Cardiac muscle cell (in vitro differentiated cells and primary cell): ENCODE measurements around the gene RPS27A. TPM values are rescaled to one million over a fixed set of nuclear protein-coding genes. Genes with fewer than 3 reads are reported as not detected.
A peak's percentile ranks its signal among the peaks of the same experiment; 100 is the strongest.
"Not testable (repeated sequence)": the region's sequence is repeated elsewhere in the genome, so short reads cannot be mapped to it uniquely, and the experiment has no call there.

Experiments used
- DNase-seq, 2 donors: peaks; one replicate each; pipeline versions ENCODE4 v3.0.0 to v3.0.0-alpha.2; 2010 to 2017; ENCODE audit warnings: low read depth in 1 of 2, low spot score in 1 of 2
- H3K27ac ChIP-seq: fragments of 200-600 bp; sonication (generic); 2 replicates; pipeline ENCODE4 v1.5.1; 2016
- H3K27me3 ChIP-seq: fragments of 200-600 bp; sonication (generic); 2 replicates; pipeline ENCODE4 v1.6.0; 2016; ENCODE audit warnings: control low read depth
- H3K36me3 ChIP-seq: fragments of 200-600 bp; sonication (generic); 2 replicates; pipeline ENCODE4 v1.5.1; 2016; ENCODE audit warnings: control low read depth
- H3K4me1 ChIP-seq: fragments of 200-600 bp; sonication (generic); 2 replicates; pipeline ENCODE4 v1.8.1; 2017; ENCODE audit warnings: low read depth, mild to moderate bottlenecking, mixed run types
- H3K4me3 ChIP-seq: fragments of 200-600 bp; sonication (generic); 2 replicates; pipeline ENCODE4 v1.5.1; 2016; ENCODE audit warnings: mild to moderate bottlenecking
- H3K9me3 ChIP-seq: fragments of 200-600 bp; sonication (generic); 2 replicates; pipeline ENCODE4 v1.5.1; 2017; ENCODE audit warnings: low read depth, mild to moderate bottlenecking, control low read depth
- polyA plus RNA-seq: library from polyadenylated mRNA; unstranded; fragments of >200 nt; fragmentation: Nextera tagmentation; extraction: Ambion mirVana; gene quantifications from 2 replicates; pipeline ENCODE4 v1.2.1, GENCODE V29; 2016
- total RNA-seq: library from RNA; depleted of rRNA; stranded (reverse); fragments of >200 nt; gene quantifications from 2 replicates; pipeline ENCODE4 v1.2.3, GENCODE V29; 2016
- TF ChIP-seq, protein P1 (sequence below): IDR thresholded peaks from 2 replicates; pipeline ENCODE4 v1.5.1; 2012; ENCODE audit warnings: low read depth, mild to moderate bottlenecking, low read length

Gene RPS27A
- total RNA-seq (556 and 923 TPM in 2 replicates), polyA plus RNA-seq (629 and 695 TPM in 2 replicates)

DNA sequence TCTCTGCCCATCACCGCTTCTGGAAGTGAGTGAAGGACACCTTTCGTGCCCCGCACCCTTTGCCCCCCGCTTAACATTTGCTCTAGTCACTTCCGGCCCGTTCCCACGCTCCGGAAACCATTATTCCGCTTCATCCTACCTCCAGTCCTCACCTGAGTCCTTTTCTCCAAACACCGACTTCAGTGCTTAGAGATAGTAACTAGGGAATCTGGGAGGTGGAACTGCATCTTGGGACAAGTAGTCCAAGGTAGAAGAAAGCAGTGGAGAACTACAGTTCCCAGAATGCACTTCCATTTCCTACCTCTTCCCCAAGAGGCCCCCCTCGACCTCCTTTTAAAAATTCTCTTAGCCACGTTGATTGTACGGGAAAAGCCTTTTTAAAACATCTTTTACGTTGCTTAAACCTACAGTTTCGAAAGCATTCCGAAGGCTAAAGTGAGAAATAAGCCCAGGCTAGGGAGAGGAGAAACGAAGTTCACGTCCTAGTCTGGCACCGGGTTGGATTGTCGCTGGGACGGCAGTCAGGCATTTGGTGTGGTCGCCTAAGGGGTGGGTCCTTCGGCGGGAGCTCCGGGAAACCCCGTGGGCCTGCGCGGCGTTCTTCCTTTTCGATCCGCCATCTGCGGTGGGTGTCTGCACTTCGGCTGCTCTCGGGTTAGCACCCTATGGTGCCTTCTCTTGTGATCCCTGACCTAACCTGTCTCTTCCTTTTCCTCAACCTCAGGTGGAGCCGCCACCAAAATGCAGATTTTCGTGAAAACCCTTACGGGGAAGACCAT is at the start of gene RPS27A, which contains the start of gene CLHC1:
RPS27A (plus strand) TSS at position 605 of the 779 bp plus-strand sequence; CDS start at position 742, 137 bp downstream.
CLHC1 (minus strand) TSS at position 210 of the 779 bp plus-strand sequence. CDS start 9,882 bp downstream, outside the sequence.
- Histone ChIP-seq H3K27ac (peak within 1 kb of the TSS; percentile 98), H3K27me3 (no peaks in the 10 kb centered on the region), H3K9me3 (no peaks in the 10 kb centered on the region), H3K4me3 (peak within 1 kb of the TSS; percentile 77), H3K36me3 (peaks cover 27% of the 10 kb centered on the region), H3K4me1 (peaks cover 14% of the 10 kb centered on the region)
- TF ChIP-seq, protein P1, sequence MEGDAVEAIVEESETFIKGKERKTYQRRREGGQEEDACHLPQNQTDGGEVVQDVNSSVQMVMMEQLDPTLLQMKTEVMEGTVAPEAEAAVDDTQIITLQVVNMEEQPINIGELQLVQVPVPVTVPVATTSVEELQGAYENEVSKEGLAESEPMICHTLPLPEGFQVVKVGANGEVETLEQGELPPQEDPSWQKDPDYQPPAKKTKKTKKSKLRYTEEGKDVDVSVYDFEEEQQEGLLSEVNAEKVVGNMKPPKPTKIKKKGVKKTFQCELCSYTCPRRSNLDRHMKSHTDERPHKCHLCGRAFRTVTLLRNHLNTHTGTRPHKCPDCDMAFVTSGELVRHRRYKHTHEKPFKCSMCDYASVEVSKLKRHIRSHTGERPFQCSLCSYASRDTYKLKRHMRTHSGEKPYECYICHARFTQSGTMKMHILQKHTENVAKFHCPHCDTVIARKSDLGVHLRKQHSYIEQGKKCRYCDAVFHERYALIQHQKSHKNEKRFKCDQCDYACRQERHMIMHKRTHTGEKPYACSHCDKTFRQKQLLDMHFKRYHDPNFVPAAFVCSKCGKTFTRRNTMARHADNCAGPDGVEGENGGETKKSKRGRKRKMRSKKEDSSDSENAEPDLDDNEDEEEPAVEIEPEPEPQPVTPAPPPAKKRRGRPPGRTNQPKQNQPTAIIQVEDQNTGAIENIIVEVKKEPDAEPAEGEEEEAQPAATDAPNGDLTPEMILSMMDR = no peak
- peak; percentile 91 to 97 for DNase-seq

DNA sequence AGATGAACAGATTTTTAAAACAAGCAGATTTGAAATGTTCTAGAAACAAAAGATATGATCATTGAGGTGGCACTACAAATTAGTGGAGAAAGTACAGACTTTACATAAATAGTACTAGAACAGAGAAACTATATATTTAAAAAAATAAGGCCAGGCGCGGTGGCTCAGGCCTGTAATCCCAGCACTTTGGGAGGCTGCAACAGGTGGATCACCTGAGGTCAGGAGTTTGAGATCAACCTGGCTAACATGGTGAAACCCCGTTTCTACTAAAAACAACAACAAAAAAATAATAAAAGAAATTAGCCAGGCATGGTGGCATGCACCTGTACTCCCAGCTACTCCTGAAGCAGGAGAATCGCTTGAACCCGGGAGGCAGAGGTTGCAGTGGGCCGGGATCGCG is 45.7 kb upstream of the RPS27A start:
- H3K4me3 ChIP-seq, H3K27ac ChIP-seq, H3K27me3 ChIP-seq, H3K36me3 ChIP-seq, H3K4me1 ChIP-seq, DNase-seq, H3K9me3 ChIP-seq: not testable (repeated sequence)

DNA sequence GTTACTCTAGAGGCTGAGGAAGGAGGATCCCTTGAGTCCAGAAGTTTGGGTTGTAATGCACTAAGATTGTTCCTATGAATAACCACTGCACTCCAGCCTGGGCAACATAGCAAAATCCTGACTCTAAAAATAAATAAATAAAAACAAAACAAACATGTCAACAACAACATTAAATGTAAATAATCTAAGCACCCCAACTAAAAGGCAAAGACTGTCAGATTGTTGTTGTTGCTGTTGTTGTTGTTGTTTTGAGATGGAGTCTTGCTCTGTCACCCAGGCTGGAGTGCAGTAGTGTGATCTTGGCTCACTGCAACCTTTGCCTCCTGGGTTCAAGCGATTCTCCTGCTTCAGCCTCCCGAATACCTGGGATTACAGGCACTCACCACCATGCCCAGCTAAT is 40.6 kb upstream of the RPS27A start:
- not testable (repeated sequence) for H3K9me3 ChIP-seq, DNase-seq, H3K27me3 ChIP-seq, H3K27ac ChIP-seq, H3K4me3 ChIP-seq, H3K4me1 ChIP-seq, H3K36me3 ChIP-seq

DNA sequence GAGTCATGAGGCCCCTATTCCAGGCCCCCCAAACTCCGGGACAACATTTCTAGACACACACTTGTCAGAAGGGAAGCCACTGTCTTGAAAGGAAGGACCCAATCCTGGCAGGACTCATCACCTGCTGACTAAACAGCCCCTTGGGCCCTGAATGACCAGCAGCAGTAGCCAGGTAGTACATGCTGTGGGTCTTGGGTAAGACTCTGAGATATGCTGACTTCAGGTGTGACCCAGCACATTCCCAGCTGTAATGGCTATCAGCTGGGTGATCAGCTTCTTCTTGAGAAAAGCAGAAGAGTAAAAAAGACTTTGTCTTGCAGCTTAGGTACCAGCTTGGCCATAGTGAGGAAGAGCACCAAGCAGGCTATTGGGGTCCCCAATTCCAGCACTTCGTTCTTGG is 36.0 kb upstream of the RPS27A start:
- Histone ChIP-seq H3K27ac (no peak overlapping the region), H3K36me3 (no peaks in the 10 kb centered on the region), H3K27me3 (no peaks in the 10 kb centered on the region), H3K4me3 (no peak overlapping the region), H3K9me3 (no peaks in the 10 kb centered on the region), H3K4me1 (no peaks in the 10 kb centered on the region)
- TF ChIP-seq, protein P1 = no peak
- no peak for DNase-seq

DNA sequence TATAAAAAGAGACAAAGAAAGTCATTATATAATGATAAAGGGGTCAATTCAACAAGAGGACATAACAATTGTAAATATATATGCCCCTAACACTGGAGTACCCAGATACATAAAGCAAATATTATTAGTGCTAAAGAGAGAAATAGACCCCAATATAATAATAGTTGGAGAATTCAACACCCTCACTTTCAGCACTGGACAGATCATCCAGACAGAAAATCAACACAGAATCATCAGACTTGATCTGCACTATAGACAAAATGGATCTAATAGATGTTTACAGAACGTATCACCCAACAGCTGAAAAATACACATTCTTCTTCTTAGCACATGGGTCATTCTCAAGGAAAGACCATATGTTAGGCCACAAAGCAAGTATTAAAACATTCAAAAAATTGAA is 32.1 kb upstream of the RPS27A start:
- Histone ChIP-seq H3K27ac (no peak overlapping the region), H3K27me3 (no peaks in the 10 kb centered on the region), H3K36me3 (no peaks in the 10 kb centered on the region), H3K4me1 (no peaks in the 10 kb centered on the region), H3K9me3 (no peaks in the 10 kb centered on the region), H3K4me3 (no peak overlapping the region)
- DNase-seq = no peak
- TF ChIP-seq, protein P1 = no peak

DNA sequence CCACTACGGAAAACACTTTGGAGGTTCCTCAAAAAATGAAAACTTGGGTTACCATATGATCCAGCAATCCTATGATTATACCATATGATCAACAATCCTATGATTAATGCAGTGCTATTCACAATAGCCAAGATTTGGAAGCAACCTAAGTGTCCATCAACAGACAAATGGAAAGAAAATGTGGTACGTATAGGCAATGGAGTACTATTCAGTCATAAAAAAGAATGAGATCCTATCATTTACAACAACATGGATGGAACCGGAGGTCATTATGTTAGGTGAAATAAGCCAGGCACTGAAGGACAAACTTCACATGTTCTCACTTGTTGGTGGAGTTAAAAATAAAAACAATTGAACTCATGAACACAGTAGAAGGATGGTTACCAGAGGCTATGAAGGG is 28.0 kb upstream of the RPS27A start:
- DNase-seq = no peak
- TF ChIP-seq, protein P1 = no peak
- H3K36me3 ChIP-seq = no peaks in the 10 kb centered on the region

More for the DNA sequence above, 28.0 kb upstream of the RPS27A start:
- Histone ChIP-seq H3K27ac (no peak overlapping the region), H3K27me3 (no peaks in the 10 kb centered on the region), H3K4me3 (no peak overlapping the region), H3K4me1 (no peaks in the 10 kb centered on the region), H3K9me3 (no peaks in the 10 kb centered on the region)
